ENCODE measurements around the gene CITED4.

DNA sequence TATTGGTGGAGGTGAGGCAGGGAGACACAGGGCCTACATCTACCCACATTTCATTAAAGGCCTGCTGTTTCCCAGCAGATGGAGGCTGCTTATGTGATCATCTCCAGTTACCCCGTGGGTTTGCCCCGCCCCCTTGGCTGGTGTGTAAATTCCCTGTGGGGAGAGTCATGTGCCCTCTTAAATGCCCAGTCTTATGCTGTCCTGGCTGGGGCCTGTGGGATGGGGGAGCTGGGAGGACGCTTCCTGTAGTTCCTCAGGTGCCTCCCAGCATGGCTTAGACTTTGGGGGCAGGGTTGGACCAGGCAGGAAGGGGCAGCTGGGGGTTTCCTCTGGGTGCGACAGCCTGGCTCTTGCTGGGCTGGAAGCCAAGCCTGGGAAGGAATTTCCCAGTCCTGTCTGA lies 15.5 kb upstream of the CITED4 start:
- TF ChIP-seq PPARA (CRISPR knock-in tag; IDR thresholded peaks at IDR 0.05; ENCODE audit: borderline replicate concordance) (no peak), GLIS3 (CRISPR knock-in tag; IDR thresholded peaks at IDR 0.05) (no peak)
